HG03565 (cell line): ENCODE data around the gene KNCN.

Experiments used
- ATAC-seq: cut with Tn5 transposase; IDR thresholded peaks from one replicate; pipeline ENCODE4 v1.9.1; 2021; ENCODE audit warnings: mild to moderate bottlenecking, moderate library complexity; ENCODE audit not compliant: unreplicated experiment

The KNCN gene

GRCh38 chr1:46508757-46509156 lies 42.7 kb downstream of the KNCN start:
- no peak for ATAC-seq

GRCh38 chr1:46506470-46507219 lies 44.8 kb downstream of the KNCN start:
- no peak for ATAC-seq

- no peak for ATAC-seq
Observed at GRCh38 chr1:46503421-46503820, 48.0 kb downstream of the KNCN start.

GRCh38 chr1:46501528-46501927 lies 49.9 kb downstream of the KNCN start:
- no peak for ATAC-seq

GRCh38 chr1:46497665-46498064 lies 53.8 kb downstream of the KNCN start:
- ATAC-seq: no peak

- no peak for ATAC-seq
Observed at GRCh38 chr1:46497020-46497419, 54.4 kb downstream of the KNCN start.

GRCh38 chr1:46496505-46496904 lies 54.9 kb downstream of the KNCN start:
- ATAC-seq: no peak

- ATAC-seq: no peak
Observed at GRCh38 chr1:46495778-46496177, 55.7 kb downstream of the KNCN start.
